Measurements from ENCODE around the gene ACTA1. TPM values are rescaled to one million over a fixed set of nuclear protein-coding genes. Genes with fewer than 3 reads are reported as not detected.

Gene ACTA1
- total RNA-seq, 4 donors from 2014 or later: not detected

- no peak for TF ChIP-seq CTCF (IDR thresholded peaks at IDR 0.05; ENCODE audit: low read depth)
These were observed 36.6 kb upstream of the ACTA1 start for GRCh38 chr1:229470406-229471043.

- no peak for TF ChIP-seq CTCF (IDR thresholded peaks at IDR 0.05; ENCODE audit: low read depth)
These were observed 33.0 kb upstream of the ACTA1 start for GRCh38 chr1:229466887-229467286.

GRCh38 chr1:229464672-229465071 is 30.8 kb upstream of the ACTA1 start:
- no peak for TF ChIP-seq CTCF (IDR thresholded peaks at IDR 0.05; ENCODE audit: low read depth)

- TF ChIP-seq CTCF (IDR thresholded peaks at IDR 0.05; ENCODE audit: low read depth): no peak
These were observed 27.3 kb upstream of the ACTA1 start for GRCh38 chr1:229461032-229461668.

GRCh38 chr1:229459815-229460214 is 25.9 kb upstream of the ACTA1 start:
- TF ChIP-seq CTCF (IDR thresholded peaks at IDR 0.05; ENCODE audit: low read depth): no peak

GRCh38 chr1:229457436-229457835 is 23.5 kb upstream of the ACTA1 start:
- TF ChIP-seq CTCF (IDR thresholded peaks at IDR 0.05; ENCODE audit: low read depth): no peak

- TF ChIP-seq CTCF (IDR thresholded peaks at IDR 0.05; ENCODE audit: low read depth): no peak
These were observed 22.1 kb upstream of the ACTA1 start for GRCh38 chr1:229456016-229456415.

Measured in subcutaneous adipose tissue (tissue), 4 donors.